Measurements from ENCODE around the gene HAUS7.

Gene HAUS7

GRCh38 chrX:153456161-153456560 is 14.2 kb downstream of the HAUS7 start:
- DNase-seq (ENCODE audit: low spot score) = no peak

GRCh38 chrX:153455571-153455970 is 14.8 kb downstream of the HAUS7 start:
- no peak for DNase-seq (ENCODE audit: low spot score)

DNA sequence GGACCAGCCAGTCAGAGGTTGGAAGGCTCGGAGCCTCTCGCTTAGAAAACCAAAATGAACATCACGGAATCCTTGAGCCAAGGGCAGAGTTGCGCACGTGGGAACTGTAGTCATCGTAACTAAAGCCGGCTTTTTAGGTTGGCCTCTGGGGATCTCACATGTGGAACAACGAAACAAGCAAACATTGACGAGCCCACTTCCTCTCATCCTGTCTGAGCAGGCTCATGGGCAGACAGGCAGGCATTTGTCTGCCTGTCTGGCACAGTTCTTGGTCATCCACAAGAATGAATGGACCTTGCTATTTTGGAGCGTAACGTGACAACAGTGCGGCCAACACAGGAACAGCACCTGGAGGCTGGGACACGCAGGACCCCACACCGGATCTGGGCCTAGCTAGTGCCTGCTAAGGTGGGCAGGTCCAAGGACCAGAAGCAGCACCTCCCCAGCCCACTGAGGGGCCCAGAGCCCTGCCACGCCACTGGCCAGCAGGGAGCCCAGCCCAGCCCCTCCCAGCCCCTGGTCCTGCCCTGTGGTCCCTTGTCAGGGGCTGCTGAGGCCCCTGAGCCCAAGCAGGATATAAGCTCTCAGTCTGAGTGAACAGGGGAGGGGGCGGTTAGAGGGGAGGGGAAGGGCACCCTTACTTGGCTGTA is 15.3 kb downstream of the HAUS7 start:
- DNase-seq (ENCODE audit: low spot score) = no peak

DNA sequence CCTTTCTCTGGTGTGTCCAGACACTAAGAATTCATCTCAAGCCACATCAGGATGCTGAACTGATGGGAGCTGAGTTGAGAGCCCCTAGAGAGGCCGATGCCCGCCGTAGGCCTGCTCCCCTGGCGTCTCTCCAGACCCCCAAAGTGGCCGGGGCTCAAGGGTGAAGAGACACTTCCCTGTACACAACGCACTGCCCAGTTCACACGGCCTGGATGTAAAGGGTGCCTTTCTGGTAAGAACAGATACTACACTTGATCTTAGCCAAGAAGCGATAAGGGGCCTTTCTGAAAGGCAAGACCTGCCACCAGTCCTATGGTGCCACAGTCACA is 19.5 kb downstream of the HAUS7 start:
- DNase-seq (ENCODE audit: low spot score) = no peak

- no peak for DNase-seq (ENCODE audit: low spot score)
Measured at GRCh38 chrX:153450114-153450948, 20.0 kb downstream of the HAUS7 start.

DNA sequence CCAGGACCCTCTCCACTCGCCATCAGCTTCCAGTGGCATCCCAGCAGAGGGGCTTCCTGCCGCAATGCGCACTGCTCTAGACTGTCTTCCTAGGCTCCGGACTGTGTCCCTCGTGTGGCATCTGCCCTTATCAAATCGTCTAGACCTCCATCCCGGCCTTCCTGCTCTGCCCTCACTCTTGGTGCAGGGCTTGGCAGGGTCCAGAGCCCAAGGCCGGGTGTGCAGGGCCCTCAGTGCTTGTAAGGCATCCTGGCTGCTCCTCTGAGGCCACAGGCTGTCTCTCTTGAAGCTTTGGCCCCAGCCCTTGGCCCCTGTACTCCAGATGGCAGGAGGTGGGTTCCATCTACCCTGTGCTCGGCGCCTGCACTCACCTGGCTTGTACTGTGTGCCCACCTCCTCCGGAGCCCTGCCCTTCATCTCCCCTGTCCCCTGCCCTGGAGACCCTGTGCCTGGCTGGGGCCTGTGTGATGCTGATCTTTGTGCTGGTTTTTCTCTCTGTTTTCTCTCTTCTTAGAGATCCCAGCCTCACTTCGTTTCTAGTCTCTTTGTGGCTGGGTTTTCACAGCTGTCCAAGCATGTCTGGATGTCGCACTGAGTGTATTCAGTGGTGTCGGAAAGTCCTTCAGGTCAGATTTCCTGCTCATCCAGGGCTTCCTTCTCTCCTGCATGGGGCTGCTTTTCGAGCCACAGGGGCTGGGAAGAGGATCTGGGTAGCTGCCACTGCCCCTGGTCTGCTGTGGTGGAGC is 20.8 kb downstream of the HAUS7 start:
- no peak for DNase-seq (ENCODE audit: low spot score)

- DNase-seq (ENCODE audit: low spot score) = no peak
Measured at GRCh38 chrX:153448556-153449367, 21.6 kb downstream of the HAUS7 start.

- no peak for DNase-seq (ENCODE audit: low spot score)
Measured at GRCh38 chrX:153447581-153447960, 22.8 kb downstream of the HAUS7 start.

DNA sequence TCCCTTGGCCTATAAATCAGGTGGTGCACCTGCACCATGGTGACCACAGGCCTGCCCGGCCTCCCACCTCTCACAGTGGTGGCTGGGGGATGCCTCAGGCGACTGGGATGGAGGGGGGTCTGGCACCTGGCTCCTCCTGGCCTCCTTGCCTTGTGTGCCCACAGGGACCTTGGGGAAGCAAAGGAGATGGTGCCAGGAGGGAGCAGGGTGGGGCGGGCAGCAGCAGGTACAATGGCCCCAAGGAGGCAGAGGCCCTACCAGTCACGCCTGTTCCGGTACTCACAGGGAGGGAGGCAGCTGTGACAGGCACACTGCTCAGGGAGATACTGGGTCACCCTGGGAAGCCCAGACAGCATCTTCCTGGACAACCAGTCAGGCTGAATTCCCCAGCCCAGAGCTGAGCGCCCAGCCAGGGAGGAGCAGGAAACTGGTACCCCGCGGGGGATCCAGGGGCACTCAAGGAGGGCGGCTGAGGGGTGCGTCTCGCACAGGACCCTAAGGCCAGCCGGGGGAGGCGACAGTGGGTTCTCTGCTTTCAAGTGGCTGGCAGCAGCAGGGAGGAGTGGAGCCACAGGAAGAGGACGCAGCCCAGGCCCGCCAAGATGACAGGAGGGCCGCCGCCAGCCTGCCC is 23.3 kb downstream of the HAUS7 start:
- DNase-seq (ENCODE audit: low spot score) = no peak

GRCh38 chrX:153446636-153446936 is 23.8 kb downstream of the HAUS7 start:
- no peak for DNase-seq (ENCODE audit: low spot score)

DNA sequence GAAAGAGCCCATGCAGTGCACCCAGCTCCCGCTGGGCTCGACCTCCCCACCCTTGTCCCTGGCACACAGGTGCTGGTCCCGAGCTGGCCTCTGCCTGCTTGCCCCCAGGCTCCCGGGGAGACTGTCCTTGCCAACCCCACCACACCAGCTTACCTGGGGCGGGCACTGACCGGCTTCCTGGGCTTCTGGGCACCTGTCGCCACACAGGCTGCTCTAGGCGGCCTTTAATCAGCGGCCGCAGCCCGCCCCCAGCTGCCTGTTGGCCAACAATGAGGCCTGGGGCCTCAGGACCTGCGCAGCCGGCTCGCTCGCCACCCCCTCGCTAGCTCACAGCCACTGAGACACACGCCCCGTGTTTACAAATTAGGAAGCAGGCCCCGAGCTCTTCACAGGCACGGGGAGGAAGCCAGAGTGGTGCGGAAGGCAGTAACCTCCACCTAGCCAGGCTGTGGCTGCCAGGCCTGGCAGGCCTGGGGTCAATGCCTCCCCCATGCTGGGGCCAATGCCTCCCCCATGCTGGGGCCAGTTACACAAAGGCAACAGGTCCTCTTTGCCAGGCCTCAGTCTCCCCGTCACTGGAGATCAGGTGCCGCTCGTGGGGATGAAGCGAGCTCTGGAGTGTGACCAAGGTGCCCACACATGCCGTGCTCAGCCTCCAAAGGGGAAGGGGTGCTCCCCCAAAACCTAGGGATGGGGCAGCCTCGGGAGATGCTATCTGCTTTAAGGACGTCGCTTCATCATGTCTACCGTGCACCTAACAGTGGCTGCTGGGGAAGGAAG is 24.3 kb downstream of the HAUS7 start, which contains the start of gene TREX2:
Gene TREX2, minus strand, starts transcription at position 201 of the 780 bp plus-strand sequence. CDS start 626 bp downstream, outside the sequence.
- DNase-seq (ENCODE audit: low spot score) = no peak

- no peak for DNase-seq (ENCODE audit: low spot score)
Measured at GRCh38 chrX:153445106-153445855, 25.1 kb downstream of the HAUS7 start.

- DNase-seq (ENCODE audit: low spot score) = no peak
Measured at GRCh38 chrX:153444333-153445011, 25.9 kb downstream of the HAUS7 start.

GRCh38 chrX:153443476-153444332 is 26.7 kb downstream of the HAUS7 start:
- no peak for DNase-seq (ENCODE audit: low spot score)

DNA sequence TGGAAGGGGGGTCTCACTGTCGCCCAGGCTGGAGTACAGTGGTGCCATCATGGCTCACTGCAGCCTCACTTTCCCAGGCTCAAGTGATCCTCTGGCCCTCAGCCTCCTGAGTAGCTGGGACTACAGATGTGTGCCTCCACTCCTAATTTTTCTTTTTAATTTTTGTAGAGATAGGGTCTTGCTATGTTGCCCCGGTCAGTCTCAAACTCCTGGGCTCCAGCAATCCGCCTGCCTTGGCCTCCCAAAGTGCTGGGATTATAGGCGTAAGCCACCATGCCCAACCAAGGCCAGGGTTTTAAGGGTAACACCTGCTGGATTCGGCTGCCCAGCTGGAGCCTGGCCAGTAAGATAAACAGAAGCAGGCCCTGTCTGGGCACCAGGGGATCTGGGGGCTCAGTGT is 27.9 kb downstream of the HAUS7 start:
- no peak for DNase-seq (ENCODE audit: low spot score)

DNA sequence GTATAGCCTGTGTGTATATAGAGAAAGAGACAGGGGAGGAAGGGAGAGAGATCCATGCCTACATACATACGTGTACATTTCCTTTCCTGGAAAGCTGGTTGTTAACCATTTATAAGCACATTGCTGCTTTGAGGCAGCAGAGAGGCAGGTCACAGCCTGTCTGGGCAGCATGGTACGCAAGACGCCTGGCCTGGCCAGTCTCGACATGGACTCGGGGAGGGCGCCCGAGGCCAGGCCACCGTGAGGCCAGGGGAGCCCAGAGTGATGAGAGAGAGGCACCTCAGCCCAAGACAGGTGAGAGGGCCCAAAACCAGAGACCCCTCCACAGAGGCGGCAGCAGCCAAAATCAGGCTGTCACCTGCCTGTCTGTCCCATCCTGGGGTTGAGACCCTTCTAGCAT is 28.4 kb downstream of the HAUS7 start:
- DNase-seq (ENCODE audit: low spot score) = no peak

GRCh38 chrX:153441296-153441695 is 29.1 kb downstream of the HAUS7 start:
- DNase-seq (ENCODE audit: low spot score) = no peak

- no peak for DNase-seq (ENCODE audit: low spot score)
Measured at GRCh38 chrX:153440556-153441135, 29.7 kb downstream of the HAUS7 start.

Measured in NAMALWA (cell line).